CD4-positive, alpha-beta T cell treated with Interleukin-15 for 1 hour (primary cell): Measurements from ENCODE around the gene OAS2.
"Not testable (repeated sequence)": the region's sequence is repeated elsewhere in the genome, so short reads cannot be mapped to it uniquely, and the experiment has no call there.

ENCODE experiments used
- DNase-seq: peaks from one replicate; pipeline ENCODE4 v3.0.0-alpha.2; 2020

The OAS2 gene

GRCh38 chr12:112957125-112957524 lies 21.2 kb upstream of the OAS2 start:
- DNase-seq: not testable (repeated sequence)

GRCh38 chr12:112961074-112961473 lies 17.2 kb upstream of the OAS2 start:
- DNase-seq: no peak

- DNase-seq: no peak
These were observed 16.8 kb upstream of the OAS2 start for GRCh38 chr12:112961536-112961935.

DNA sequence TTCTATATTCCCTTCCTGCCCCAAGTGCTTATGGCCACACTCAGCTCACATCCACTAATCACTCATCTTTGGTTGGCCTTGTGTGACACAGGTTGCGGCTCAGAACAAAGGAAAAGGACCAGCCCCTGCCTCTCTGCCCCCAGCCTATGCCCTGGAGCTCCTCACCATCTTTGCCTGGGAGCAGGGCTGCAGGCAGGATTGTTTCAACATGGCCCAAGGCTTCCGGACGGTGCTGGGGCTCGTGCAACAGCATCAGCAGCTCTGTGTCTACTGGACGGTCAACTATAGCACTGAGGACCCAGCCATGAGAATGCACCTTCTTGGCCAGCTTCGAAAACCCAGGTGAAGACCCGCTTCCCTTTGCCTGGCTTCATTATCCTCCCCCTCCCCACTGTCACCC lies 15.8 kb upstream of the OAS2 start:
- DNase-seq: no peak

DNA sequence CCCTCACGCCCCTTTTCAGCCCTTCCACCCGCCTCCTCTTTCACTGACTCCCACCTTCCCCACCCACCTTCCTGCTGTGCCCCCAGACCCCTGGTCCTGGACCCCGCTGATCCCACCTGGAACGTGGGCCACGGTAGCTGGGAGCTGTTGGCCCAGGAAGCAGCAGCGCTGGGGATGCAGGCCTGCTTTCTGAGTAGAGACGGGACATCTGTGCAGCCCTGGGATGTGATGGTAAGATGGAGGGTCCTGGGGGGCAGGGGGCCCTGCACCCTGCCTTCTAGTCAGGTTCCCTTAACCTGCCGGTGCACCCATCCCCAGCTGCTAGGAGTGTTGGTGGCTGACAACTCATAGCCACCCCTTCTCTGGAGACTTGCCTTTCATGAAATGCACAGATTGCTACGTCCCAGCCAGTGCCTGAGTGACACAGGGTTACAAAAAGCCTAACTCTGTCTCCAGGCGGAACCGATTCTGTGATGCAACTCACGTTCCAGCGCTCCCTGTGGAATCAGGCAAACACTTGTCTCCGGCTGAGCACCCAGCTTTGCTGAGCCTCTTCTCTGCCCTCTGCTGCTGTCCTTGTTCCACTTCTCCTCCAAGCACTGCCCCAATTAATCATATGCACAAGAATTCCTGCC lies 15.0 kb upstream of the OAS2 start:
- no peak for DNase-seq

GRCh38 chr12:112964067-112964670 lies 14.2 kb upstream of the OAS2 start:
- no peak for DNase-seq

- no peak for DNase-seq
These were observed 13.4 kb upstream of the OAS2 start for GRCh38 chr12:112964915-112965314.

DNA sequence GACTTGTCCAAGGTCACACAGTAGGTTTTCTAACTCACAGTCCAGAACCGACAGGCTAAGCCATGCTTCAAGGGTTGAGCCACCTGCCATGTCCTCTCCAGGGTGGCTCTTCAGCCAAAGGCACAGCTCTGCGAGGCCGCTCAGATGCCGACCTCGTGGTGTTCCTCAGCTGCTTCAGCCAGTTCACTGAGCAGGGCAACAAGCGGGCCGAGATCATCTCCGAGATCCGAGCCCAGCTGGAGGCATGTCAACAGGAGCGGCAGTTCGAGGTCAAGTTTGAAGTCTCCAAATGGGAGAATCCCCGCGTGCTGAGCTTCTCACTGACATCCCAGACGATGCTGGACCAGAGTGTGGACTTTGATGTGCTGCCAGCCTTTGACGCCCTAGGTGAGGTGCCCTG lies 12.7 kb upstream of the OAS2 start:
- no peak for DNase-seq

DNA sequence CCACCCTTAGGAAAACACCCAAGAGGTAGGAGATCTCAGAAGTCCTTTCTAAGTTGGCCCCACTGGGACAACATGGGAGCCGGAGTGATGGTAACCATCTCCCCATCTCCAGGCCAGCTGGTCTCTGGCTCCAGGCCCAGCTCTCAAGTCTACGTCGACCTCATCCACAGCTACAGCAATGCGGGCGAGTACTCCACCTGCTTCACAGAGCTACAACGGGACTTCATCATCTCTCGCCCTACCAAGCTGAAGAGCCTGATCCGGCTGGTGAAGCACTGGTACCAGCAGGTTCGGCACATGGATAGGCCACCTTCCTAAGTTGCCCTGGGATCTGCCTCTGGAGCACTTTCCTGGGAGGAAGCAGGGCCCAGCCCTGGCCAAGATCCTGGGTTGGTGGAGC lies 11.0 kb upstream of the OAS2 start:
- DNase-seq: no peak

DNA sequence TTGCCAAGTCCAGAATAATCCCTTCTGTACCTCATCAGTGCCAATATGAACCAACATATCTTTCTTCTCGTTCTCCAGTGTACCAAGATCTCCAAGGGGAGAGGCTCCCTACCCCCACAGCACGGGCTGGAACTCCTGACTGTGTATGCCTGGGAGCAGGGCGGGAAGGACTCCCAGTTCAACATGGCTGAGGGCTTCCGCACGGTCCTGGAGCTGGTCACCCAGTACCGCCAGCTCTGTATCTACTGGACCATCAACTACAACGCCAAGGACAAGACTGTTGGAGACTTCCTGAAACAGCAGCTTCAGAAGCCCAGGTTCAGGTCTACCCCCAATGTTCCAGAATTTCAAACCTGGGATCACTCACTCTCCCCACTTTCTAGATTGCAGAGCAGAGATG lies 10.5 kb upstream of the OAS2 start:
- DNase-seq: no peak

DNA sequence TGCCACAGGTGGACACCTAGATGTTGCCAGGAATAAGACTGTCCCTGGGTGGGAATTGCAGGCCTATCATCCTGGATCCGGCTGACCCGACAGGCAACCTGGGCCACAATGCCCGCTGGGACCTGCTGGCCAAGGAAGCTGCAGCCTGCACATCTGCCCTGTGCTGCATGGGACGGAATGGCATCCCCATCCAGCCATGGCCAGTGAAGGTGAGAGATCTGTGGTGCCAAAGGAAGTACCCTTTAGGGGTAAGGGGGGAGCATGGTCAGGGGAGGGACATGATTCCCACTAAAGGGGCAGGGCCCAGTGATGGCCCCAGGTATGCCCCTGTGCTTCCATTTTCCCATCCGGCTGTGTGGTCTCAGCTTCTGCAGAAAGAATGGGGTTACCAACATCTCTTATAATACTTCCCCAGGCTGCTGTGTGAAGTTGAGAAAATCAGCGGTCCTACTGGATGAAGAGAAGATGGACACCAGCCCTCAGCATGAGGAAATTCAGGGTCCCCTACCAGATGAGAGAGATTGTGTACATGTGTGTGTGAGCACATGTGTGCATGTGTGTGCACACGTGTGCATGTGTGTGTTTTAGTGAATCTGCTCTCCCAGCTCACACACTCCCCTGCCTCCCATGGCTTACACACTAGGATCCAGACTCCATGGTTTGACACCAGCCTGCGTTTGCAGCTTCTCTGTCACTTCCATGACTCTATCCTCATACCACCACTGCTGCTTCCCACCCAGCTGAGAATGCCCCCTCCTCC lies 8.6 kb upstream of the OAS2 start:
- DNase-seq: no peak

- DNase-seq: no peak
These were observed 7.9 kb upstream of the OAS2 start for GRCh38 chr12:112970391-112970790.

DNA sequence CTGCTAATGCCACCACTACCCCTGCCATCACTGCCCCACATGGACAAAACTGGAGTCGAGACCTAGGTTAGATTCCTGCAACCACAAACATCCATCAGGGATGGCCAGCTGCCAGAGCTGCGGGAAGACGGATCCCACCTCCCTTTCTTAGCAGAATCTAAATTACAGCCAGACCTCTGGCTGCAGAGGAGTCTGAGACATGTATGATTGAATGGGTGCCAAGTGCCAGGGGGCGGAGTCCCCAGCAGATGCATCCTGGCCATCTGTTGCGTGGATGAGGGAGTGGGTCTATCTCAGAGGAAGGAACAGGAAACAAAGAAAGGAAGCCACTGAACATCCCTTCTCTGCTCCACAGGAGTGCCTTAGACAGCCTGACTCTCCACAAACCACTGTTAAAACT lies 7.1 kb upstream of the OAS2 start:
- DNase-seq: no peak

DNA sequence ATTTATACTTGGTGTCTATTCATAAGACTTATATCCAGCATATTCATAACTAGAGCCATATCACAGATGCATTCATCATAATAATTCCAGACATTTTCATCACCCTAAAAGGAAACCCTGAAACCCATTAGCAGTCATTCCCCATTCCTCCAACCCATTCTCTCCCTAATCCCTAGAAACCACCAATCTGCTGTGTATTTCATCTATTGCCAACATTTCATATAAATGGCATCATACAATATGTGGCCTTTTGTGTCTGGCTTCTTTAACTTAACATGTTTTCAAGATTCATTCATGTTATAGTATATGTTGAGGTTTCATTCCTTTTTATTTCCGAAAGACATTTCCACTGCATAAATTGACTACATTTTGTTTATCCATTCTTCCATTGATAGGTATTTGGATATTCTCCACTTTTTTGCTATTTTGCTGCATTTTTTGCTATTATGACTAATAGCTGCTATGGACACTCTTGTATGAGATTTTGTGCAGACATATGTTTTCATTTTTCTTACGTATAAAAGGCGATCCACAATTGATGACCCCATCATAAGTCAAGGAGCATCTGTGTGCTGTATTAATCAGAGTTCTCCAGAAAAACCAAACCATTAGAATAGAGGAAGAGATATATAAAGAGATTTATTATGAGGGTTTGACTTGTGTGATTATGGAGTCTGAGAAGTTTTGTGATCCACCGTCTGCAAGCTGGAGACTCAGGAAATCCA lies 5.1 kb upstream of the OAS2 start:
- no peak for DNase-seq

- no peak for DNase-seq
These were observed 4.5 kb upstream of the OAS2 start for GRCh38 chr12:112973818-112974231.

DNA sequence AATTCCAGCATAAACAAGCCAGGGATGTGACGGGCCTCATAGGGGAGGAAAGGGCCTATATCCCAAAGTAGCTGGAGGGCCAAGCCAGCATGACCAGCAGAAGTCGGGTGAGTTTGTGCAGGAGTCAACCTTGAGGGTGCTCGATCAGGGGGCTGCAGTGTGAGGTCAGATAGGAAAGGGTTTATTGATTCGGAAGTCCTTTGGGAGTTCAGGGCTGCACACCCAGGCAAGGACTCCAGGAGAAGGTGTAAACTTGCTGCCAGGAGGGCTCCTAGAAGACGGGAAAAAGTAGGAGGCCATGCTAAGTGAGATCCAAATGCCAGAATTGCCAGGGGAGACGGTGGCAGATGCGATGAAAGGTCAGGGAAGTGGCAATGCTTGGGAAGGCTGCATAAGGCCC lies 3.4 kb upstream of the OAS2 start:
- no peak for DNase-seq

DNA sequence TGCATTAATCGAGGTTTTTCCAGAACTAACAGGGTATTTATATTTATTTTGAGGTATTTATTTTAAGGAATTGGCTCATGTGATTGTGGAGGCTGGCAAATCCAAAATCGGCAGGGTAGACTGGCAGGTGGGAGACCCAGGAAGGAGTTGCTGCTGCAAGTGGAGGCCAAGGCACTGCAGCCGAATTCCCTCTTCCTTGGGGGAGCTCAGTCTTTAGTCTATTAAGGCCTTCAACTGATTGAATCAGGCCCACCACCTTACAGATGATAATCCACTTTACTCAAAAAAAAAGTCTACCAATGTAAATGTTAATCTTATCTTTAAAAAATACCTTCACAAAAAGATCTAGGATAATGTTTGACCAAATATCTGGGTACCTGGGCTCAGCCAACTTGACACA lies 1.2 kb upstream of the OAS2 start:
- no peak for DNase-seq

GRCh38 chr12:112977641-112978040 lies 678 bp upstream of the OAS2 start:
- DNase-seq: no peak

GRCh38 chr12:112979041-112979680 lies 842 bp downstream of the OAS2 start:
- no peak for DNase-seq

DNA sequence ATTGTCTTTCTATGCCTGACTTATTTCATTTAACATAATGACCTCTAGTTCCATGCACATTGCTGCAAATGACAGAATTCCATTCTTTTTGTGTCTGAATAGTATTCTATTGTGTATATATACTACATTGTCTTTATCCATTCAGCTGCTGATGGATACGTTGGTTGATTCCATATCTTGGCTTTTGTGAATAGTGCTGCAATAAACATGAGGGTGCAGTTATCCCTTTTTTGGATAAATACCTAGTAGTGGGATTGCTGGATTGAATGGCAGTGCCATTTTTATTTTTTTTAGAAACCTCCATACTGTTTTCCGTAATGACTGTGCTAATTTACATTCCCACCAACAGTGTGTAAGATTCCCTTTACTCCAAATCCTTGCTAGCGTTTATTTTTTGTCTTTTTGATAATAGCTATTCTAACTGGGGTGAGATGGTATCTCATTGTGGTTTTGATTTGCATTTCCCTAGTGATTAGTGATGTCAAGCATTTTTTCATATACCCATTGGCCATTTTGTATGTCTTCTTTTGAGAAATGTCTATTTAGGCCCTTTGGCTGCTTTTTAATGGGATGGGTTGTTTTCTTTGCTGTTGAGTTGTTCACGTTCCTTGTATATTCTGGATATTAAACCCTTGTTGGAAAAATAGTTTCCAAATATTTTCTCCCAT lies 2.3 kb downstream of the OAS2 start:
- DNase-seq: no peak

- DNase-seq: no peak
These were observed 7.4 kb downstream of the OAS2 start for GRCh38 chr12:112985642-112986290.

GRCh38 chr12:112986291-112986800 lies 8.0 kb downstream of the OAS2 start:
- DNase-seq: no peak
